22Rv1 (cell line): ENCODE measurements around the gene HEG1.
"Not testable (repeated sequence)": the region's sequence is repeated elsewhere in the genome, so short reads cannot be mapped to it uniquely, and the experiment has no call there.

Source experiments
- H3K27ac ChIP-seq: fragments of 450-650 bp; 2 replicates; pipeline ENCODE4 v1.5.1; 2017
- ZFX ChIP-seq: fragments of 450-650 bp; IDR thresholded peaks from 2 replicates; pipeline ENCODE4 v1.6.1; 2017; ENCODE audit warnings: antibody characterized with exemption, borderline replicate concordance
- TF ChIP-seq, protein P1 (sequence below): fragments of 450-650 bp; IDR thresholded peaks from 2 replicates; pipeline ENCODE4 v1.5.1; 2017; ENCODE audit warnings: mild to moderate bottlenecking

The HEG1 gene

DNA sequence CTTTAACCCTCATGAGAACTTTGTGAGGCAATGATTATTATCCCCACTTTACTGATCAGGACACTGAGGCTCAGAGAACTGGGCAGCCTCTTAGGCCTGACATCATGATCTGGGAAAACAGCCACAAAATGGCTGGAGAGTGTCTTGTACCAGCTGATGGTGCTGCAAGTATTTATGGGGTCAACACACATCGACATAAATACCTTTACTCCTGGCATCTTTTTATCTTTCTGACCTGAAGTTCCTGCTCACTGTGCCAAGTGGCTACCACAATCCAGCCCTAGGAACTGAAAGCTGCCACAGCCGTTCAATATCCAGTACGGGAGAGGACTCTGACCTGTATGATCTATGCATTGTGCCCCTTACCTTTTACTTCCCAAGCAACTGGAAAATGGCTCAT is 92.0 kb downstream of the HEG1 start:
- TF ChIP-seq, protein P1, sequence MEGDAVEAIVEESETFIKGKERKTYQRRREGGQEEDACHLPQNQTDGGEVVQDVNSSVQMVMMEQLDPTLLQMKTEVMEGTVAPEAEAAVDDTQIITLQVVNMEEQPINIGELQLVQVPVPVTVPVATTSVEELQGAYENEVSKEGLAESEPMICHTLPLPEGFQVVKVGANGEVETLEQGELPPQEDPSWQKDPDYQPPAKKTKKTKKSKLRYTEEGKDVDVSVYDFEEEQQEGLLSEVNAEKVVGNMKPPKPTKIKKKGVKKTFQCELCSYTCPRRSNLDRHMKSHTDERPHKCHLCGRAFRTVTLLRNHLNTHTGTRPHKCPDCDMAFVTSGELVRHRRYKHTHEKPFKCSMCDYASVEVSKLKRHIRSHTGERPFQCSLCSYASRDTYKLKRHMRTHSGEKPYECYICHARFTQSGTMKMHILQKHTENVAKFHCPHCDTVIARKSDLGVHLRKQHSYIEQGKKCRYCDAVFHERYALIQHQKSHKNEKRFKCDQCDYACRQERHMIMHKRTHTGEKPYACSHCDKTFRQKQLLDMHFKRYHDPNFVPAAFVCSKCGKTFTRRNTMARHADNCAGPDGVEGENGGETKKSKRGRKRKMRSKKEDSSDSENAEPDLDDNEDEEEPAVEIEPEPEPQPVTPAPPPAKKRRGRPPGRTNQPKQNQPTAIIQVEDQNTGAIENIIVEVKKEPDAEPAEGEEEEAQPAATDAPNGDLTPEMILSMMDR, result no peak
- TF ChIP-seq ZFX, result no peak
- H3K27ac ChIP-seq, result no peak overlapping the region

GRCh38 chr3:124962403-124962940 is 93.3 kb downstream of the HEG1 start:
- no peak overlapping the region for H3K27ac ChIP-seq
- TF ChIP-seq, protein P1, result no peak
- no peak for TF ChIP-seq ZFX

- no peak overlapping the region for H3K27ac ChIP-seq
- TF ChIP-seq, protein P1, result no peak
- no peak for TF ChIP-seq ZFX
These were observed 95.1 kb downstream of the HEG1 start for GRCh38 chr3:124960698-124961097.

DNA sequence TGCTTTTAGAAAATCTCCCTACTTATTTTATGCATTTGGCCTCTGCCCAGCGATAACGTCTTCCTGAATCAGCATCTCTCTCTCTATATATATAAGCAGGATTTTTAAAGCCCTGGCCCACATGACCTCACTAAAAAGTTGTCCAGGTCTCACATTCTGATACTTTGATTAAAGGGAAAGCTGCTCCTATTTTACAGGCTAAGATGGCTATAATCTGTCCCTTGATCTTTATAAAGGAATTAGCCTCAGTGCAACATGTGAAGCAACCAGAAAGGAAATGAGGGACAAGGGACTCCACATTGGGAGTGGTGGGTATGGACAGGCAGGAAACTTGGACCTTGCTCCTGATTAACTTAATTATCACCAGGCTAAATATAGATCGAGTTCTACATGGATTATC is 95.7 kb downstream of the HEG1 start:
- H3K27ac ChIP-seq, result no peak overlapping the region
- TF ChIP-seq, protein P1, result no peak
- TF ChIP-seq ZFX, result no peak

- H3K27ac ChIP-seq, result not testable (repeated sequence)
These were observed 97.8 kb downstream of the HEG1 start for GRCh38 chr3:124957951-124958350.

DNA sequence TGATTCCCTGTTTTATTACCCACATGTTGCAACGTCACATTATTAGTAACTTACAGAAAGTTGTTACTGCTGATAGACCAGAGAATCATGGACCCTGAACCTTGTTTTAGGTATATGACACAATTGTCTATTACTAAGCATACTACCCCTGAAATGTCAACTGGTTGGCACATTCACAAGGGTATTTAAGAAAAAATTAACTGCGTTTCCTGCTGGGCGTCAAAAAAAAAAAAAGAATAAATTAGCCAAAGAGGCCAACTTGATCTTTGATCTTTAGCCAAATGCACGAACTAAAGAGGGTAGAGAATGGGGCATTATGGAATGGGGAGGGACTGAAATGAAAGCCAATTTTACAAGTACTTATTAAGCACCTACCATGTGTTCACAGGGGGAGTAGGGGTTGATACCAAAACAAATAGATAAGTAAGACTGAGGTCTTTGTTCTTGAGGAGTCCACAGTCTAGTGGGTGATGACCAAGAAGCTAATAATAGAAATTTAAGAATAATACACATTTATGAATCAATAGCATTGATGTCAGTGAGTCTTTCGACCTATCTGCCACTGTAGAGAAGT is 103.4 kb downstream of the HEG1 start:
- no peak overlapping the region for H3K27ac ChIP-seq
- no peak for TF ChIP-seq ZFX
- TF ChIP-seq, protein P1, result no peak

- no peak for TF ChIP-seq ZFX
- TF ChIP-seq, protein P1, result no peak
- no peak overlapping the region for H3K27ac ChIP-seq
These were observed 104.1 kb downstream of the HEG1 start for GRCh38 chr3:124951511-124952281.
